Measurements from ENCODE around the gene CUL2. TPM values are rescaled to one million over a fixed set of nuclear protein-coding genes. Genes with fewer than 3 reads are reported as not detected.

The CUL2 gene
- total RNA-seq, 1 experiment from 2014 or later = 15.9 TPM

DNA sequence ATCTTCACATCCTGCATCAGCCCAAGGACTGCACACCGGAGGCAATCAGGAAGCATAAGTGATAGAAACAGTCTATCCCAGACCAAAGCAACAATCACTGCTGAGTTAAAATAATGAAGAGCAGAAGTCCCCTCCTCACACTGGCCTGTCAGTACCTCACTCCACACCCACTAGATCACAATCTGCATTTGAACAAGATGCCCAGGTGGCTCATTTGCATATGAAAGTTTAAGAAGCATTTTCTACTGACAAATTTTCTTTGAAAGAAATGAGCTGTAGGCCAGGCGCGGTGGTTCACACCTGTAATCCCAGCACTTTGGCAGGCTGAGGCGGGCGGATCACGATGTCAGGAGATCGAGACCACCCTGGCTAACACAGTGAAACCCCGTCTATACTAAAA is 77.4 kb downstream of the CUL2 start:
- H3K9ac ChIP-seq (ENCODE audit: low read length) = no peak overlapping the region
- H3K27ac ChIP-seq (ENCODE audit: low read length) = no peak overlapping the region
- H4K20me1 ChIP-seq (ENCODE audit: insufficient read depth, low read depth, low read length) = no peaks in the 10 kb centered on the region
- H3K9me2 ChIP-seq (replicated peaks; ENCODE audit: insufficient read depth, low read length) = no peaks in the 10 kb centered on the region
- H3K4me3 ChIP-seq (ENCODE audit: low read length) = no peak overlapping the region
- no peaks in the 10 kb centered on the region for H3K79me2 ChIP-seq (ENCODE audit: low read length)
- H3K27me3 ChIP-seq (ENCODE audit: low read length) = no peaks in the 10 kb centered on the region
- H3K4me1 ChIP-seq (ENCODE audit: low read length) = no peaks in the 10 kb centered on the region
- no peak overlapping the region for H3K4me2 ChIP-seq (ENCODE audit: low read depth, low read length, poor library complexity, severe bottlenecking)
- no peak overlapping the region for H2AFZ ChIP-seq (ENCODE audit: low read length)
- no peaks in the 10 kb centered on the region for H3K9me3 ChIP-seq (ENCODE audit: low read length)
- no peak for DNase-seq
- H3K36me3 ChIP-seq (ENCODE audit: insufficient read depth, low read length) = peaks cover 15% of the 10 kb centered on the region

DNA sequence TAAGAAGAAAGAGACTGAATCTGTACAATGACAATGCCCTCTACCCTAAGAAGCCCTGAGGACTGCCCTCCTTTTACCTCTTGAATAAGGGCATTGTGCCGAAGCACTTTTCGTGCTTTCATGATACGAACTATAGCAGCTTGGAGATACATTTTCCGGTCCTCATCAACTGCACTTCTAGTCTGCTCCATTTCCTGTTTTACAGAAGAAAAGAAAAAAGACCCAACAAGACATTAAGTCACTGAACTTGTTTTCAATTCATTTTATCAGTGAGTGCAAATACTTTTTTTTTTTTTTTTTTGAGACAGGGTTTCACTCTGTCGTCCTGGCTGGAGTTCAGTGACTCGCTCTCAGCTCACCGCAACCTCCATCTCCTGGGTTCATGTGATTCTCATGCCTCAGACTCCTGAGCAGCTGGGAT is 78.4 kb downstream of the CUL2 start:
- H3K36me3 ChIP-seq (ENCODE audit: insufficient read depth, low read length) = peaks cover 15% of the 10 kb centered on the region
- DNase-seq = no peak

DNA sequence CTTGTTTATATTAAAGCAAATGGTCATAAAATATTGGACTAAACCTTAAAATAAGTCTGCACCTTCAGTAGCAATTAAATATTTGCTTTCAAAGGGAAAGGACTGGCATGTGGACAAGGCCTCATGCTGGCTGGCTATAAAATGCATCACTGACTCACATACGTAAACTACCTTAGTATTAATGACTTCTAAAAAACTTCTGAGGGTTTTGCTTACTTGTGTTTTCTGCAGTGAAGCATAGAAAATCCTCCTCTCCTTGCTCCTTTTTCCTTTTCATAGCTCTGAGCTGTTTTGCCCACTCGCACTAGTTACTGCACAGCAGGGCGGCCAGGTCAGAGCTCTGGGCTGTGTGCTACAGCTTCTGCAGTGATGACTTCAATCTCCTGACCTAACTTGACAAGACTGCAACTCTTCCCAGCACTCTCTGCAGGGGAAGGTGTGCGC is 82.3 kb downstream of the CUL2 start:
- Histone ChIP-seq H3K4me3 (ENCODE audit: low read length) (no peak overlapping the region), H3K9ac (ENCODE audit: low read length) (no peak overlapping the region), H3K27me3 (ENCODE audit: low read length) (no peaks in the 10 kb centered on the region), H3K36me3 (ENCODE audit: insufficient read depth, low read length) (peaks cover 15% of the 10 kb centered on the region), H2AFZ (ENCODE audit: low read length) (no peak overlapping the region), H4K20me1 (ENCODE audit: insufficient read depth, low read depth, low read length) (no peaks in the 10 kb centered on the region), H3K79me2 (ENCODE audit: low read length) (no peaks in the 10 kb centered on the region), H3K9me3 (ENCODE audit: low read length) (no peaks in the 10 kb centered on the region), H3K27ac (ENCODE audit: low read length) (no peak overlapping the region), H3K9me2 (replicated peaks; ENCODE audit: insufficient read depth, low read length) (no peaks in the 10 kb centered on the region), H3K4me2 (ENCODE audit: low read depth, low read length, poor library complexity, severe bottlenecking) (no peak overlapping the region), H3K4me1 (ENCODE audit: low read length) (no peaks in the 10 kb centered on the region)
- no peak for DNase-seq

More for the DNA sequence above, 78.4 kb downstream of the CUL2 start:
- no peak overlapping the region for H3K4me3 ChIP-seq (ENCODE audit: low read length)
- no peak overlapping the region for H3K9ac ChIP-seq (ENCODE audit: low read length)
- H3K4me1 ChIP-seq (ENCODE audit: low read length) = no peaks in the 10 kb centered on the region
- no peak overlapping the region for H3K4me2 ChIP-seq (ENCODE audit: low read depth, low read length, poor library complexity, severe bottlenecking)
- H3K9me2 ChIP-seq (replicated peaks; ENCODE audit: insufficient read depth, low read length) = no peaks in the 10 kb centered on the region
- H4K20me1 ChIP-seq (ENCODE audit: insufficient read depth, low read depth, low read length) = no peaks in the 10 kb centered on the region
- no peak overlapping the region for H3K27ac ChIP-seq (ENCODE audit: low read length)
- no peaks in the 10 kb centered on the region for H3K79me2 ChIP-seq (ENCODE audit: low read length)
- H2AFZ ChIP-seq (ENCODE audit: low read length) = no peak overlapping the region
- H3K27me3 ChIP-seq (ENCODE audit: low read length) = no peaks in the 10 kb centered on the region
- no peaks in the 10 kb centered on the region for H3K9me3 ChIP-seq (ENCODE audit: low read length)

DNA sequence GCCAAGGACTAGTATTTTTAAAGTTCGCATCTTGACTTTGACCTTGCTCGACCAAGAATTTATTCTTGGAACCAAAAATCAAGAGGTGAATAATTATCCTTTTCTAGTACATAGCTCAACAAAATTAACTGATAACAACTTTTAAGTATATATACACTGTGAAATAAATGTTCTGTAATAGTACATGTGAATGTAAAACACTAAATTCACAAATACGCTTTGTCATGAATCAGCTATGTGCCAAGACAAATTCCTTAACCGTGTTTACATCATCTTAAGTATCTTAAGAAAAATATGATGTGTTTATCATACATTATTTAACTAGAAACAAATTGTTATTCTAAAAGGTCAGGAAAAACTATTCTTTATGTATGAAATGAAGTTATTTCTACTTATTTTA is 83.3 kb downstream of the CUL2 start:
- H3K9me3 ChIP-seq (ENCODE audit: low read length) = no peaks in the 10 kb centered on the region
- no peaks in the 10 kb centered on the region for H4K20me1 ChIP-seq (ENCODE audit: insufficient read depth, low read depth, low read length)
- H3K4me2 ChIP-seq (ENCODE audit: low read depth, low read length, poor library complexity, severe bottlenecking) = no peak overlapping the region
- H3K27me3 ChIP-seq (ENCODE audit: low read length) = no peaks in the 10 kb centered on the region
- no peak overlapping the region for H3K9ac ChIP-seq (ENCODE audit: low read length)
- H3K4me1 ChIP-seq (ENCODE audit: low read length) = no peaks in the 10 kb centered on the region
- H3K36me3 ChIP-seq (ENCODE audit: insufficient read depth, low read length) = peaks cover 11% of the 10 kb centered on the region
- H3K27ac ChIP-seq (ENCODE audit: low read length) = no peak overlapping the region
- H3K9me2 ChIP-seq (replicated peaks; ENCODE audit: insufficient read depth, low read length) = no peaks in the 10 kb centered on the region
- no peak for DNase-seq
- no peak overlapping the region for H2AFZ ChIP-seq (ENCODE audit: low read length)
- H3K79me2 ChIP-seq (ENCODE audit: low read length) = no peaks in the 10 kb centered on the region
- H3K4me3 ChIP-seq (ENCODE audit: low read length) = no peak overlapping the region

DNA sequence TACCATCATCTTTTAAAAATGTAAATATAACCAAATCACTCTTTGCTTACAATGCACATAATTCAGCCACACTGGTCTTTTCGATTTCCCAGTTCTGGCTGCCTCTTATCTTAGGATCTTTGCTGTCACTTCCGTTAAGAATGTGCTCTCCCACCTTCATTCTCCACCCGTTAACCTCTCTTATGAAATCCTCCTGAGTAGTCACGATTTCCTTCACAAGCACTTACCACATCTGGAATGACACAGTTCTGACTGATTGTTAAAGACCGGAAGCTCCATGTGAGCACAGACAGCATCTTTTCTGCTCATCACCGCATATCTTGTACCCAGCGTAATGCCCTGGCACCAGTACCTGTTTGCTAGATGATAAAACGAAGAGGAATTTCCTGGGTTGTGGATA is 84.3 kb downstream of the CUL2 start:
- Histone ChIP-seq H2AFZ (ENCODE audit: low read length) (no peak overlapping the region), H3K4me2 (ENCODE audit: low read depth, low read length, poor library complexity, severe bottlenecking) (no peak overlapping the region)

DNA sequence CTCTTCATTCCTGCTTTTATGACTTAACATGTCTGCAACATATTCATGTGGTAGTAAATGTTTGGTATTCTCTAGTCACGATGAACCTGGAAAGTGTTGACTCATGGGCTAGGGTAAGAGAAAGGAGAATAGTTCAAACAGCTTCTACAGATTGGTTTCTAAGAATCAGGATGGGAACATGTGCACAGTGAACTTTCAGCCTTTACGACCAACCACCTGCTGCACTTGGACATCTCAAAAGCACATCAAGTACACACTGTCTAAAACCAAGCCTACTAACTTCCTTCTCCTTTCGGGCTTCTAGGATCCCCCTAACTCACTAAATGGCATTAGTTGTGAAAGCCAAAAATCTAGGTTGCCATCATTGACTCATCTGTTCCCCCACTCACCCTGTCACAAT is 85.5 kb downstream of the CUL2 start:
- Histone ChIP-seq H3K79me2 (ENCODE audit: low read length) (no peaks in the 10 kb centered on the region), H3K9me3 (ENCODE audit: low read length) (no peaks in the 10 kb centered on the region), H3K27ac (ENCODE audit: low read length) (no peak overlapping the region), H3K36me3 (ENCODE audit: insufficient read depth, low read length) (peaks cover 3% of the 10 kb centered on the region; the same call in 1 of the 2 replicates), H3K4me3 (ENCODE audit: low read length) (no peak overlapping the region), H3K9me2 (replicated peaks; ENCODE audit: insufficient read depth, low read length) (no peaks in the 10 kb centered on the region), H3K4me2 (ENCODE audit: low read depth, low read length, poor library complexity, severe bottlenecking) (no peak overlapping the region), H3K9ac (ENCODE audit: low read length) (no peak overlapping the region), H4K20me1 (ENCODE audit: insufficient read depth, low read depth, low read length) (no peaks in the 10 kb centered on the region), H2AFZ (ENCODE audit: low read length) (no peak overlapping the region), H3K27me3 (ENCODE audit: low read length) (no peaks in the 10 kb centered on the region), H3K4me1 (ENCODE audit: low read length) (no peaks in the 10 kb centered on the region)
- no peak for DNase-seq

More for the DNA sequence above, 84.3 kb downstream of the CUL2 start:
- no peak overlapping the region for H3K27ac ChIP-seq (ENCODE audit: low read length)
- H3K79me2 ChIP-seq (ENCODE audit: low read length) = no peaks in the 10 kb centered on the region
- no peak for DNase-seq
- no peak overlapping the region for H3K9ac ChIP-seq (ENCODE audit: low read length)
- no peak overlapping the region for H3K4me3 ChIP-seq (ENCODE audit: low read length)
- H3K4me1 ChIP-seq (ENCODE audit: low read length) = no peaks in the 10 kb centered on the region
- H3K36me3 ChIP-seq (ENCODE audit: insufficient read depth, low read length) = peaks cover 7% of the 10 kb centered on the region
- H3K9me2 ChIP-seq (replicated peaks; ENCODE audit: insufficient read depth, low read length) = no peaks in the 10 kb centered on the region
- H3K27me3 ChIP-seq (ENCODE audit: low read length) = no peaks in the 10 kb centered on the region
- no peaks in the 10 kb centered on the region for H3K9me3 ChIP-seq (ENCODE audit: low read length)
- H4K20me1 ChIP-seq (ENCODE audit: insufficient read depth, low read depth, low read length) = no peaks in the 10 kb centered on the region

DNA sequence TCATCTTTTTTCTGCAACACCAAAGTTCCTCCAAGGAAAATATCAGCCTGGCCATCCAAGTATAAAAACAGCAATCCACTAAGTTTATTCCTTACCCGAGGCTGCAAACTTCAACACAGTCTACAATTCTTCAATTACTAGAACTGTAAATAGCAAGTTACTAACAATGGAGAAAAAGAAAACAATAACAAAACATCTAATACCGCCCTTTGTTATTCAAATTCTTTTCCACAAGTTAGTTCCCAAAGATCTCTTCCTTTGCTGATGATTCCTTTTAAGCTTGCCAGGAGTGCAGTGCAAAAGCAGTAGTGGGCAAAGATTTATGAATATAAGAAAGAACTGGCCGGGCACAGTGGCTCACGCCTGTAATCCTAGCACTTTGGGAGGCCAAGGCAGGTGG is 86.2 kb downstream of the CUL2 start:
- Histone ChIP-seq H3K9me3 (ENCODE audit: low read length) (no peaks in the 10 kb centered on the region), H3K36me3 (ENCODE audit: insufficient read depth, low read length) (peaks cover 3% of the 10 kb centered on the region; the same call in 1 of the 2 replicates), H3K9ac (ENCODE audit: low read length) (no peak overlapping the region), H3K27ac (ENCODE audit: low read length) (no peak overlapping the region), H3K27me3 (ENCODE audit: low read length) (no peaks in the 10 kb centered on the region), H3K9me2 (replicated peaks; ENCODE audit: insufficient read depth, low read length) (no peaks in the 10 kb centered on the region), H2AFZ (ENCODE audit: low read length) (no peak overlapping the region), H3K79me2 (ENCODE audit: low read length) (no peaks in the 10 kb centered on the region), H3K4me2 (ENCODE audit: low read depth, low read length, poor library complexity, severe bottlenecking) (no peak overlapping the region), H3K4me3 (ENCODE audit: low read length) (no peak overlapping the region), H3K4me1 (ENCODE audit: low read length) (no peaks in the 10 kb centered on the region), H4K20me1 (ENCODE audit: insufficient read depth, low read depth, low read length) (no peaks in the 10 kb centered on the region)
- DNase-seq = no peak

DNA sequence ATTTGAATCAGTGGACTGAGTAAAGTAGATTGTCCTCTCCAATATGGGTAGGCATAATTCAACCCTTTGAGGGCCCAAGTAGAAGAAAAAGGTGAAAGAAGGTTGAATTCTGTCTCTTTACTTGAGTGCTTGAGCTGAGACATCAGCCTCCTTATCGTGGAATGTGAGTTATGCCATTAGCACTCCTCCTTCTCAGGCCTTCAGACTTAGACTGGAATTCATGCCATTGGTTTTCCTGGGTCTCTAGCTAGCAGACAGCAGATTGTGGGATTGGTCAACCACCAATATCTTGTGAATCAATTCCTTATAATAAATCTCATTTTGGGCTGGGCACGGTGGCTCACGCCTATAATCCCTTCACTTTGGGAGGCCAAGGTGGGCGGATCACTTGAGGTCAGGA is 89.2 kb downstream of the CUL2 start:
- Histone ChIP-seq H3K27me3 (ENCODE audit: low read length) (no peaks in the 10 kb centered on the region), H3K9me3 (ENCODE audit: low read length) (no peaks in the 10 kb centered on the region), H3K9me2 (replicated peaks; ENCODE audit: insufficient read depth, low read length) (no peaks in the 10 kb centered on the region), H3K27ac (ENCODE audit: low read length) (no peak overlapping the region), H3K79me2 (ENCODE audit: low read length) (no peaks in the 10 kb centered on the region), H4K20me1 (ENCODE audit: insufficient read depth, low read depth, low read length) (no peaks in the 10 kb centered on the region), H3K4me2 (ENCODE audit: low read depth, low read length, poor library complexity, severe bottlenecking) (no peak overlapping the region), H3K4me1 (ENCODE audit: low read length) (peaks cover 6% of the 10 kb centered on the region), H3K9ac (ENCODE audit: low read length) (no peak overlapping the region), H3K36me3 (ENCODE audit: insufficient read depth, low read length) (no peaks in the 10 kb centered on the region), H3K4me3 (ENCODE audit: low read length) (no peak overlapping the region), H2AFZ (ENCODE audit: low read length) (no peak overlapping the region)
- no peak for DNase-seq

DNA sequence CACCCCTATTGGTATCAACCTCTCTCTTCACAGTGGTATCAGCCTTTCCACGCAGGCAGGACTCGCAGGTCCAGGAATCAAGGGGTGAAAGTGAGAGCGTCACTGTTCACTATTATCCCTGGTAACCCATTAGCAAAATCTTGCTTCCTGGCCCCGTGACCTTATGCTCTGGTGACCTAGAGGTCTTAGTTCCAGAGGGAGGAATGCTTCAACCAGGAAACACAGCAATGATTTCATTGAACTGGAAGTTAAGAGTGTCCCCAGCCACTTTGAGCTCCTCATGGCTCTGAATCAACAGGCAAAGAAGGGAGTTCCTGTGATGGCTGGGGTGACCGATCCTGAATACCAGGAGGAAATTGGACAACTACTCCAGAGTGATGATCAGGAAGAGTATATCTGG is 90.6 kb downstream of the CUL2 start:
- DNase-seq = no peak
- no peak overlapping the region for H3K4me2 ChIP-seq (ENCODE audit: low read depth, low read length, poor library complexity, severe bottlenecking)
- no peaks in the 10 kb centered on the region for H3K79me2 ChIP-seq (ENCODE audit: low read length)

More for the DNA sequence above, 90.6 kb downstream of the CUL2 start:
- Histone ChIP-seq H3K27me3 (ENCODE audit: low read length) (no peaks in the 10 kb centered on the region), H3K36me3 (ENCODE audit: insufficient read depth, low read length) (no peaks in the 10 kb centered on the region), H3K9me2 (replicated peaks; ENCODE audit: insufficient read depth, low read length) (no peaks in the 10 kb centered on the region), H3K9me3 (ENCODE audit: low read length) (no peaks in the 10 kb centered on the region), H4K20me1 (ENCODE audit: insufficient read depth, low read depth, low read length) (no peaks in the 10 kb centered on the region), H2AFZ (ENCODE audit: low read length) (no peak overlapping the region), H3K4me1 (ENCODE audit: low read length) (peaks cover 7% of the 10 kb centered on the region), H3K27ac (ENCODE audit: low read length) (no peak overlapping the region), H3K9ac (ENCODE audit: low read length) (no peak overlapping the region), H3K4me3 (ENCODE audit: low read length) (no peak overlapping the region)
